Stimulated activated CD4-positive, alpha-beta T cell treated with anti-CD3 and anti-CD28 coated beads, Interleukin-15, amount 100 ng/mL, for 48 hours (primary cell): ENCODE measurements around the gene TRIM44.
"Not testable (repeated sequence)": the region's sequence is repeated elsewhere in the genome, so short reads cannot be mapped to it uniquely, and the experiment has no call there.

ENCODE experiments used
- DNase-seq, 2 donors: peaks; one replicate each; pipeline ENCODE4 v3.0.0-alpha.2; 2020; ENCODE audit warnings: low read depth in 2 of 2

The TRIM44 gene

GRCh38 chr11:35751664-35752061, 89.1 kb downstream of the TRIM44 start:
- DNase-seq: no peak

GRCh38 chr11:35752115-35752514, 89.5 kb downstream of the TRIM44 start:
- no peak for DNase-seq

- not testable (repeated sequence) for DNase-seq
These were observed 91.0 kb downstream of the TRIM44 start for GRCh38 chr11:35753573-35753972.

GRCh38 chr11:35759951-35760350, 97.4 kb downstream of the TRIM44 start:
- DNase-seq: not testable (repeated sequence)

GRCh38 chr11:35761899-35762298, 99.3 kb downstream of the TRIM44 start:
- no peak for DNase-seq

- DNase-seq: no peak
These were observed 100.7 kb downstream of the TRIM44 start for GRCh38 chr11:35763301-35763700.

GRCh38 chr11:35763765-35764164, 101.2 kb downstream of the TRIM44 start:
- DNase-seq: no peak

- no peak for DNase-seq
These were observed 101.8 kb downstream of the TRIM44 start for GRCh38 chr11:35764417-35764816.

GRCh38 chr11:35765211-35765610, 102.6 kb downstream of the TRIM44 start:
- no peak for DNase-seq

- no peak for DNase-seq
These were observed 104.1 kb downstream of the TRIM44 start for GRCh38 chr11:35766651-35767050.

- not testable (repeated sequence) for DNase-seq
These were observed 107.8 kb downstream of the TRIM44 start for GRCh38 chr11:35770425-35770824.

GRCh38 chr11:35771722-35772121, 109.1 kb downstream of the TRIM44 start:
- no peak for DNase-seq

- DNase-seq: not testable (repeated sequence)
These were observed 114.7 kb downstream of the TRIM44 start for GRCh38 chr11:35777241-35777640.

- DNase-seq: not testable (repeated sequence)
These were observed 116.4 kb downstream of the TRIM44 start for GRCh38 chr11:35778943-35779342.

GRCh38 chr11:35779409-35779808, 116.8 kb downstream of the TRIM44 start:
- DNase-seq: no peak

- DNase-seq: no peak
These were observed 118.6 kb downstream of the TRIM44 start for GRCh38 chr11:35780951-35781860.

GRCh38 chr11:35781861-35782470, 119.4 kb downstream of the TRIM44 start:
- no peak for DNase-seq

- no peak for DNase-seq
These were observed 121.2 kb downstream of the TRIM44 start for GRCh38 chr11:35783809-35784208.

- no peak for DNase-seq
These were observed 122.1 kb downstream of the TRIM44 start for GRCh38 chr11:35784699-35785098.

GRCh38 chr11:35785287-35786167, 123.0 kb downstream of the TRIM44 start:
- no peak for DNase-seq

- DNase-seq: no peak
These were observed 123.6 kb downstream of the TRIM44 start for GRCh38 chr11:35786188-35786587.

GRCh38 chr11:35787013-35787504, 124.5 kb downstream of the TRIM44 start:
- no peak for DNase-seq
